Measurements from ENCODE around the gene ATP8B3.

ATP8B3 gene

DNA sequence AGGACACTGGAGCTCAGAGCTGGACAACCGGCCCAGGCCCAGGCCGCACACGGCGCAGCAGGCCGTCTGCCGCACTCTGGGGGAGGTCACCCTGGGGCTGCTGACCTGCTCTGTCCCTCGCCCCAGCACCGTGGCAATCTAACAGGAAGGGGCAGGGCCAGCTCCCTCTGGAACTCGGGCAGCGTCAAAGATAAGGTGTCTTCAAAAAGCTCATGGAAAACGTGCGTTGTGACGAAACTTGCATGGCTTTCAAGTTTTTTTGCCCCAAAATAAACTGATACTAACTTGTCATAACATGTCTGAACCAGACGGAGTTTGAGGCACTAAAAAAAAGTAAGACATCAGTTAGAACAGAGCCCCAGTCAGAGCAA lies 12.2 kb upstream of the ATP8B3 start:
- TF ChIP-seq, protein P1, sequence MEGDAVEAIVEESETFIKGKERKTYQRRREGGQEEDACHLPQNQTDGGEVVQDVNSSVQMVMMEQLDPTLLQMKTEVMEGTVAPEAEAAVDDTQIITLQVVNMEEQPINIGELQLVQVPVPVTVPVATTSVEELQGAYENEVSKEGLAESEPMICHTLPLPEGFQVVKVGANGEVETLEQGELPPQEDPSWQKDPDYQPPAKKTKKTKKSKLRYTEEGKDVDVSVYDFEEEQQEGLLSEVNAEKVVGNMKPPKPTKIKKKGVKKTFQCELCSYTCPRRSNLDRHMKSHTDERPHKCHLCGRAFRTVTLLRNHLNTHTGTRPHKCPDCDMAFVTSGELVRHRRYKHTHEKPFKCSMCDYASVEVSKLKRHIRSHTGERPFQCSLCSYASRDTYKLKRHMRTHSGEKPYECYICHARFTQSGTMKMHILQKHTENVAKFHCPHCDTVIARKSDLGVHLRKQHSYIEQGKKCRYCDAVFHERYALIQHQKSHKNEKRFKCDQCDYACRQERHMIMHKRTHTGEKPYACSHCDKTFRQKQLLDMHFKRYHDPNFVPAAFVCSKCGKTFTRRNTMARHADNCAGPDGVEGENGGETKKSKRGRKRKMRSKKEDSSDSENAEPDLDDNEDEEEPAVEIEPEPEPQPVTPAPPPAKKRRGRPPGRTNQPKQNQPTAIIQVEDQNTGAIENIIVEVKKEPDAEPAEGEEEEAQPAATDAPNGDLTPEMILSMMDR (conservative IDR thresholded peaks at IDR 0.05): no peak
- H3K27ac ChIP-seq: no peak overlapping the region

DNA sequence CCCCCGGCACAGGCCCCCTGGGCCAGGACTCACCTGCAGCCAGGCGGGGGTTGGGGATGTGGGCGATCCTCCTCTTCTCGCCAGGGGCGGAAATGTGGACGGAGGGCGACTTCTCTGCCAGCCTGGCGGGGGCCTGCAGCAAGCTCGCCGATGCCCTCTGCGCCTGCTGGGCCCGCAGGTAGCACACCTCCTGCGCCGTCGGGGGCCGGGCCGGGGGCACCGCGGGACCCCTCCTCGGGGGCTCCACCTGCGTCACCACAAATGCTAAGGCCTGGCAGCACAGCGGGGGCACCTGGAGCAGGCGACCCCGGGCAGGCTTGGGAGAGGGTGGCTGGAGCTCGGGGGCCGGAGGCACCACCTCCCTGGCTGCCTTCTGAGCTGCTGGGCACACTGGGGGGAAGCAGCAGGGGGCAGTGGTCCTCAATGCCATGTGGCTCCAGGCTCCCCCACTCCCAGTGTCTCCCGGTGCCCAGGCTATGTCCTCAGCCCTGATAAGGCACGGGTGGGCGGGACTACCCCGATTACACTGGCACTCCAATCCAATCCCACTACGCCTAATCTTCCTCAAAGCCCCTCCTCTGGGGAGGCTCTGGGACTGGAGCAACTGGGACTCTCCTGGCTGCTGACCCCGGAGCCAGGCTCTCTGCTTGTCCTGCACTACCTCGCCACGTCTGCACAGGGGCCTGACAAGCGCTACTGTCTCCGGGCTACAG lies 11.6 kb upstream of the ATP8B3 start:
- TF ChIP-seq, protein P1 (conservative IDR thresholded peaks at IDR 0.05): no peak

DNA sequence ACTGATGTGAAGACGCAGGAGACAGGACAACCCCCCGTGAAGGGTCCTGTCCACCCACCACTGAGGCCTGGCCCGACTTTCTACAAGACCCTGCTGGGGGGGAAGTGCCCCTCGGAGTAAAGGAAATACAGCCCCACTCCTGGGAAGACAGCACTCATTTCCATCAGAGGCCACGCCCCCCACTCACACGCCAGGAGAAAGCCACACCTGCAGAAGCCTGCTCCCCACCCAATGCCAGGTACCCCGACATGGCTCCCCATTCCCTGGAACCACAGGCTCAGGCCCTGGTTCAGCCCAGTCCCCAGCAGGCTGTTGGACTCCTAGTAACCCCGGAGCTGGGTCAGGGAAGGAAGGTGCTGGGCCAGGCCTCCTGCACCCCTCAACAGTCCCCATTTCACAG lies 10.9 kb upstream of the ATP8B3 start:
- no peak overlapping the region for H3K27ac ChIP-seq
- TF ChIP-seq, protein P1 (conservative IDR thresholded peaks at IDR 0.05): no peak

More for the DNA sequence above, 11.6 kb upstream of the ATP8B3 start:
- H3K27ac ChIP-seq: no peak overlapping the region

DNA sequence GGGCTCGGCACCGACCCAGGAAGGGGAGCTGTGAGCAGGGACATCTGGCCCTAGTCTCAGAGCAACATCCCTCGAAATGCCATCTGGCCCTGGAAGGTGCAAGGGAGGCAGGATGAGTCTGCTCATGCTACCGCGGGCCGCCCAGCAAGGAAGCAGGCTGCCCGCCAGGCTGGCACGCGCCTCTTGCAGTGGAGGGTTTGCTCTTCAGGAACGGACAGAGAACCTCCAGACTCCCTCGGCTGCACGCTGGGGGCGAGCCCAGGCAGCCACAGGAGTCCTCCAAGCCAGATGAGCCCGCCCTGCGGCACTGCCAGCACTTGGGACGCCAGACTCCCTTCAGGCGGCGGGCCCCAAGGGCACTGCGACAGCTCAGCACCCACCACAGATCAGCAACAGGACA lies 10.1 kb upstream of the ATP8B3 start:
- no peak overlapping the region for H3K27ac ChIP-seq
- TF ChIP-seq, protein P1 (conservative IDR thresholded peaks at IDR 0.05): no peak

DNA sequence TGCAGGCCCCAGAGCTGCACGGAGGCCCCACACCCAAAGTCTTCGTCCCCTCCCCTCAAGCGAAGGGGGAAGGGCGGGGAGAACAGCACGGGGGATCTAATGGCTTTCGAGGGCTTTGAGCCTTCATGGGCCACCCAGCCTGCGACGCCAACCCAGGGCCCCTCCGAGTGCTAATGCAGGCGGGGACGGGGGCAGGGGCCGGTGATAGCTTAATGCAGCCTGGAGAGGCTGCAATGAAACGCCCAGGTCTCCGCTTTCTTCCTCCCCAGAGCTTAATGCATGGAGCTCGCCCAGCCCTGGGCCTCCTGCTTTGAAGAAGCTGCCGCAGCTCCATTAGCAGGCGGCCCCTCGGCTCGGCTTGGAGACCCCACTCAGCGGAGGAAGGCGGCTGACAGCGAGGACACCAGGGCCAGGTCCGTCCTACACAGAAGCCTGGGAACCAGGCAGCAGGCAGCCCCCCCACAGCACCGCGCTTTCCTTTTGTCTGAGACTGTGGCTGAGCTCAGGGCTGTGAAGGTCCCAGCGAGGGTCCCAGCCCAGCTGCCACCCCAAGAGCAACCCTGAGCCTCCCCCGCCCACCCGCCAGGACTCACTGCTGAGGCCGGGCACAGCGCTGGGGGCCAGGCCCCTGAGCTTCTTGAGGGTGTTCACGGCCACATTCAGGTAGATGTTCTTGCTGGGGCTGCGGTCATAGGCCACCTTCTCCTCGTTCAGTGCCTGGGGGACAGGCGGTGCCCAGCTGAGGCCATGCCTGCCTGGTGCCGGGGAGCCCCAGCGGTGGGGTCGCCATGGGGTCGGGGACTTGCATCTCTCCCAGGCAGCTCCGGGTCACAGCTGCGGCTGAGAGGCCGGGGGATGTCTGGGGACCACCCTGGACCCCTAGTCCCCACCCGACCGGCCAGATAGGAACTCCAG lies 7.5 kb upstream of the ATP8B3 start:
- TF ChIP-seq, protein P1 (conservative IDR thresholded peaks at IDR 0.05): no peak
- no peak overlapping the region for H3K27ac ChIP-seq

DNA sequence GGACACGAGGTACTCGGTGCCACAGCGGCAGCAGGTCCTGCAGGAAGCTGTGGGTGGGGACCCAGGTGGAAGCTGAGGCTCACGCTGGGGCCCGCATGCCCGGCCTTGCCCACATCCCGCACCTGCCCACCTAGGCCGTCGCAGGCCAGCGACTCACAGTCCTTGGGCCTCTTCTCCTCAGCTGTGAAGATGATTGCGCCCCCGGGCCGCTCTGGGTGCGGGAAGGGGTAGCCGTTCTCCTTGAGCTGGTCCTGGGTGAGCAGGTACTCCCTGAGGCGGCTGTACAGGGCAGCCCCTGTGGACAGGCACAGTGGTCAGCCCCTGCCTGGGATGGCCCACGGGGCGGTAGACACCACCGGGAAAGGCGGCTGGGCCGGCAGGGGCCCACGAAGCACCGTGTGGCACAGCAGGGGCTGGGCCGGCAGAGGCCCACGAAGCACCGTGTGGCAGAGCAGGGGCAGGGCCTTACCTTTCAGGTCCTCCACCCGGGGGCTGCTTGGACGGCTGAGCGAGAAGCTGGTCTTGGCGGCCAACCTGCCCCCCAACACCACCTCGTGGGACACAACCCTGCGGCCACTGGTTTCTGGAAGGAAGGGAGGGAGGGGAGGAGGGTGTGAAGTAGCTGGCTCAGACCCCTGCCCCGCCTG lies 6.6 kb upstream of the ATP8B3 start:
- TF ChIP-seq, protein P1 (conservative IDR thresholded peaks at IDR 0.05): no peak
- H3K27ac ChIP-seq: no peak overlapping the region

DNA sequence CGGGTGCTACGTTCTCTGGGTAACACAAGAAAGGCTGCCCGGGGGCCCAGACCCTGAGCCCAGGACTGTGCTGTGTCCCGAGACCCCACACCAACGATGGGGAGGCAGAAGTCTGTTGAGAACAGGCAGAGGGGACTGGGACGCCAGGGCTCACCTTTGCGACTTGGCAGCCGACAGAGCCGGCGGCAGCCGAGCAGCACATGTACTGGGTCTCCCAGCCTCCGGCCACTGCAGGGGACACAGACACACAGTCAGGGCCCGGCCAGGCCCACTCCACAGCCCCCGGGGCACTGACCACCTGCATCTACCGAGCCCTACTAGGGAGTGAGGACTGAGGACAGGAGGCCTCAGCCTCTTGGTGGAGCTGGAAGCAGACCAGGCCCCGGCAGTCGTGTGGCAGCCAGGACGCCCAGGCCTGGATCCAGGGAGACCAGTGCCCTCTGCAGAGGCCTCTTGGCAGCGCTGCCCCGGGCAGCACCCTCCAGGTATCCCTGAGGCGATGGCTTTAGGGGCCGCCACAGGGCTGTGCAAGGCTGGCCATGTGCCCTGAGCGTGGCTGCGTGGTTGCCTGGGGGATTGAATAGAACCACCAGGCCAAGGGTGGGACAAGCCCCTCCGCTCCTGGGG lies 5.6 kb upstream of the ATP8B3 start:
- TF ChIP-seq, protein P1 (conservative IDR thresholded peaks at IDR 0.05): no peak

More for the DNA sequence above, 5.6 kb upstream of the ATP8B3 start:
- H3K27ac ChIP-seq: no peak overlapping the region

All from VCaP (cell line).